Cerebellar cortex (tissue), 1 donor: ENCODE results near the gene SLC6A7.
A peak's percentile ranks its signal among the peaks of the same experiment; 100 is the strongest.

Experiments used
- DNase-seq: peaks from one replicate; pipeline ENCODE4 v3.0.0-alpha.2; 2015; ENCODE audit warnings: low spot score

Gene SLC6A7

GRCh38 chr5:150189728-150190502 lies at the start of gene SLC6A7:
TSS of gene SLC6A7 (plus strand) at chr5:150190062. CDS start at chr5:150190328, 266 bp downstream.
- no peak for DNase-seq

- no peak for DNase-seq
These were observed 49.0 kb upstream of the SLC6A7 start for GRCh38 chr5:150140830-150141229.

DNA sequence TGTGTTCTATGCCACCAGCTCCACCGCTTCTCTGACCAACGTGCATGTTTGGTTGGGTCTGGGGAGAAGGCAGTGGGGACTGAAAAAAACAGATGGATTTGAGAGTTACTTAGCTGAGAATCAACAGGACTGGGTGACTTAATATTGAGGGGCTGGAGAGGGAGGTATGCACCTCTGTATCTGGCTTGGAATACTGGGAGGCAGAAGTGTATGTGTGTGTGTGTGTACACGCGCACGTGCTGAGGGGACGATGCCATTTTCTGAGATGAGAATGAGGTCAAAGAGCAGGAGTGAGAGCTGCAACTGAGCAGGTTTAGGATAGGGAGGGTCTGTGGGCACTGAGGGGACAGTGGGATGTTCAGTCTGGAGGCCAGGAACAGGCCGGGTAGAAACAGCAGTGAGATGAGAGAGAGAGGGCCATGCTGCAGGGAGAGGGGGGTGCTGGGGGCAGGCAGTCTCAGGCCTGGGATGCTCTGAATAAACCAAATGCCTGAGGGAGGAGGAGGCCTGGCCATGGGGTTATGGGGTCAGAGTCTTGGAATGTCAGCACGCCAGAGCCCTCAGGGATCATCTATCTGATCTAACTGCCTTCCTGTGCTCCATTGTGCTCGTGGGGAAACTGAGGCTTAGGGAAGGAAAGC lies 48.2 kb upstream of the SLC6A7 start:
- no peak for DNase-seq

GRCh38 chr5:150142185-150142958 lies 47.5 kb upstream of the SLC6A7 start:
- DNase-seq: peak; percentile 52

DNA sequence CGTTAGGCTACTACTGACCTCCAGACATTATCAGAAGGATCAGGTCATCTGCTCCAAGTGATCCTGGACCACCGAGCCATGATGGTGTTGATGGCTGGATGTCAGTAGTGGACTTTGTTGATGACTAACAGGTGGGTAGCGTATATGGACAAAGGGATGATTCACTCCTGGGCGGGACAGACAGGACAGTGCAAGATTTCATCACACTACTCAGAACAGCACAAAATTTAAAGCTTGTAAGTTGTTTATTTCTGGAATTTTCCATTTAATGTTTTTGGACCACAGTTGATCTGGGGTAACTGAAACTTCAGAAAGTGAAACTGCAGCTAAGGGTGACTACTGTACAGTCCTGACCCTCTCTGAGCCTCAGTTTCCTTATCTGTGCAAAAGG lies 46.9 kb upstream of the SLC6A7 start:
- no peak for DNase-seq

DNA sequence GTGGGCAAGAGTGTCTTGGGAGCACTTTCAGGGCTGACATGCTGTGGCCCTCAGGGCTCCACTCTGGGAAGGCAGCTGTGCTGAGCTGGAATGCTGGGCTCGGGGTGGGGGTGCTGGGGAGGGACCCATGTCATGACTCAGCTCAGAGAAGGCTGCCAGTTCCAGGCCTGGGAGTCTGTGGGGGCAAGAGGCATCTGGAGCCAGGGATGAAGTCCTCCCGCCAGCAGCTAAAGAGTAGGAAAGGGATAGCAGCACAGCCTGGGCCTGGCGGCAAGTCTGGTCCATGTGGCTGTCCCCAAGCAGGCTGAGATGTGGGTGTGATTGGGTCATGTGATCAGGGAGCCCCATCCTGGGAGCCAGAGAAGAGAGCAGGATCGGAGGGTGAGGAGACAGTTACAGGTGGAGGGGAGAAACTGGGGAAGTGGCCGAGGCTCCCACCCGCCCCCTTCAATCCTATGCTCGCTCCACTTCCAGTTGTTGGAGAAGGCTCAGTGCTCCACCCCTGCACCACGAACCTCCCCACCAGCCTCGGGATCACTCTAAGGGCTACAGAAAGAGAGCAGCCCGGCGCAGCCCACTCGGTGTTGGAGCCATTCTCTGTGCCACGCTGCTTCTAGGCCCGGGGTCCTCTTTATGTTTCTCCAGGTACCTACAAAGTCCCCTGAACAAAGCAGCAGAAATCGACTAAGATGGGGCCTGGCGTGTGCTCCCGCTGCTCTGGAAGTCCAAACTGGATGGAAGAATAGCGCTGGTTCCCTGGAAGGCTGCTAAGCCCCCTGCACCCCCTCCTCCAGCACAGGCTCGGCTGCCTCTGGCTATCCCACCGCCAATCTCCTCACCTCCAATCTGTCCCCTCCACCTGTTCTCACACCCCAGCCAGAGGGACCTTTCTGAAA lies 46.3 kb upstream of the SLC6A7 start:
- no peak for DNase-seq

- DNase-seq: no peak
These were observed 45.5 kb upstream of the SLC6A7 start for GRCh38 chr5:150144246-150144801.

- no peak for DNase-seq
These were observed 45.0 kb upstream of the SLC6A7 start for GRCh38 chr5:150144879-150145278.

DNA sequence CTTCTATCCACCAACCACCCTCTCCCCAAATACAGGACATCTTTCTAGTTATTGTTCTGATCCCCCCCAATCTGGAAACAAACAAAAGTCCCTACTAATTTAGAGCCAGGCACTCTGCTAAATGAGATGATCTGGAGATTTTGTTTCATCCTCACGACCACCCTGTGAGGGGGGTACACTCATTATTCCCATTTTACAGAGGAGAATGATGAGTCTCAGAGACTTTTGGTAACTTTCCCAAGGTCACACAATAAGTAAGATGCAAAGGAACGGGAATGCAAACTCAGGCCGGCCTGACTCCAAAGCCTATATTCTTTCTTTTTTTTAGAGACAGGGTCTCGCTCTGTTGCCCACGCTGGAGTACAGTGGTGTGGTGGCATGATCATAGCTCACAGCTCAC lies 43.6 kb upstream of the SLC6A7 start:
- DNase-seq: no peak

DNA sequence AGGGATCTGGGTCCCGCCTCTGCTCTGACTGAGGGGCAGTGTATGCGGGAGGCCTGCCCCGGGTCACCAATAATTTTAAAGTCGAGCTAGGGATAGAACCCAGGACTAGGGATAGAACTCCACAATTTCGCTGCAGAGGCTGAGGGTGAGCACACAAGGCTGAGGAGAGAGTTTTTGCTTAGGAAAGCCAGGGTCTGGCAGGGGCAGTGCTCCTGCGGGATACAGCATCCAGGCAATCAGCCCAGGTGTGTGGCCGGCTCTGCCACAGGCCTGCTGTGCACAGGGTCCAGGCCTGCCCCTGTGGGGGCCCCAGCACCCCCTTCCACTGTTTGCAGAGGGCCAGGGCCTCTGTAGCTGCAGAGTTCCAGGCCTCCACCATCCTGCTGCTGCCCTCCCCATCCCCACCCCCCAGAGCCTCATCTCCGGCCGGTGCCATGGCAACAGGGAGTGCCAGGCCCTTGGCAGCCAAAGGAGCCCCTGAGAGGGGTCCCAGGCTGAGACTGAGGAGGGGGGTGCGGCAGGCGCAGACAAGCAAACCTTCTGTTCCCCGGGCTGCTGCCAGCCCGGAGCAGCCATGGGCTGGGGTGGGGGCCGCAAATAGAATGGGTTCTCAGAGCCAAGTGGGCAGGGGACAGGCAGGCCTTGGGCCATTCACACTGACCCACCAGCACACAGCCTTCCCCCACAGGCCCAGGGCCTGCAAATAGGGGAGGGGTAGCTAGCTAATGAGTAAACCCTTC lies 42.8 kb upstream of the SLC6A7 start:
- DNase-seq: no peak

DNA sequence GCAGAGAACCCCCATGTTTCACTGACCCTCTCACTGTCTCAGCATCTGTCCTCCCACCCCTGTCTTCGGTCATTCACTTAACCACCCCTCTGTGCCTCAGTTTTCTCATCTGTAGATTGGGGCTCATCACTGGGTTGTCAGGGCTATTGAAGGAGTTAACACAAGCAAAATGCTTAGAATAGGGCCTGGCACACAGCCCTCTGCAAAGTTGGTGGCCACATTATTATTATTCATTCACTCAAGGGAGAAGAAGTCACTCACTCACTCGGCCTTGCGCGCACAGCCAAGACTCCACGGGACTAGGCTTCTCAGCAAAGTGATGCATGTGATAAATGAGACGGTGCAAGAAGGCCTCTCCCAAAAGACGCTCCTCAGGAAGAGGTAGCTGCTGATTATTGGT lies 42.2 kb upstream of the SLC6A7 start:
- DNase-seq: no peak

DNA sequence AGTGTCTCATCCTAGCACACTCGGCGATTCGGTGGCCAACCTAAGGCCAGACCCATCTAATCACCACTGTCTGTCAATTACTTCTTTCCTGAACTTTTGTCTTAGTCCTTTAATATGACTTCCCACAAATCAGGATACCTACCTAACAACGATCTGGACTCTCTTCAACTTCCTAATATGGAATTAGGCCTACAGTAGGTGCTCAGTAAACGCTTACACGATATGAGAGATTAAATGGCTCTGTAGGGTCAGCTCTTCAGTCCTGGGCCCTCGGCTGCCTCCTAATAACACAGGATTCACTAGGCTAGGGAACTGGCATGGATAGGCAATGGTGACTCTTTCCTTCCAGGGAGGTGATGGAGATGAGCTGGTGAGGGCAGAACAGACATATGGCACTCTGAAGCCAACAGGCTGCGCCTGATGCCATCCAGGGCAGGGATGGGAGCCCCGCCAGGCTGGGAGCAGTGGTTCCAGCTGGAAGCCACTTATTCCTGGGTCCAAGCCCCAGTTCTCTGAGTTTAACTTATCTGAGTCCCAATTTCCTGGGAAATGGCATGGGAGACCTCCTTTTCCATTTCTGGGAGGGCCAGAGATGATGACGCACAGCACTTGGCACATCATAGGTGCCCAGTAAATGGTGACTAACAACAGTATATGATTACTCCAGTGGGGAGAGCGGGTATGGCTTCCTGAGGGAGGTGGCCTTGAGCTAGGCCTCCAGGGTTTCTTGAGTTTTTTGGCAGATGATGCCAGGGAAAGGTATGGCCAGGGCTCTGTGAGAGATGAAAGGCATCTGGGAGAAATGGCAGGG lies 41.5 kb upstream of the SLC6A7 start:
- peak; percentile 70 for DNase-seq

GRCh38 chr5:150149618-150150017 lies 40.2 kb upstream of the SLC6A7 start:
- DNase-seq: no peak

DNA sequence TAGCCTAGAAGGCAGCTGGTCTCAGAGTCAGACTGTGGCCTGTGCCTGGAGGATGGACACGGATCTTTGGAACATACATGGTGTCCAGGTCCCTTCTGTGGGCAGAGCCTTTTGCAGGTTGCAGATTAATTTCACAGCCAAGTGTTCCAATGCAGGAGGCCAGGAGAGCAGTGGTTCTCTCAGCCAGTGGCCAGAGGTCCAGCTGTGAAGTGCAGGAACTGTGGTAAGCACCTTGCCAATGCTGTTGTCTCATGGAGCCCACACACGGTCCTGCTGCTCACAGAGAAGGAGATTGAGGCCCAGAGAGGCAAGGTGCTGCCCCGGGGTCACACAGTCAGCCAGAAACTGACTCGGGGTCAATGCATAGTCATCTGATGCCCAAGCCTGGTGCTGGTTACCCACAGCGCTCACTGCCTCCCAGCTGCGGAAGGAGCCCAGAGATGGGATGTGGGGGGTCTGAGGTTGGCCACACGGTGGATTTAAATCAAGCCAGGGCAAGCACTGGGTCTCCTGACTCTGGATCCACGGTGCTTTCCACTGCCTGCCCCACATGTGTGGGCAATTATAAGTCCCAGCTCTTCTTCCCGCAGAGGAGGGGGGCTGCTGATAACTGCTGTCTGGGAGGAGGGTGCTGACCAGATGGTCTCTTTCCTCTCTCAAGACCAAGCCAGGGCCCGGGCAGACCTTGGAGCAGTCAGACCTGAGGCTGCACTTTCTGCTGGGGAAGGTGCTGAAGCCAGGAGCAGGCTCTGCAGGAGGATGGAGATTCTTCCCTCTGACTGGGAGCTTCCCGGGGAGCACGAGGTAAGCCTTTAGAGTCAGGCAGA lies 37.0 kb upstream of the SLC6A7 start:
- DNase-seq: no peak

- DNase-seq: no peak
These were observed 36.4 kb upstream of the SLC6A7 start for GRCh38 chr5:150153483-150153882.

GRCh38 chr5:150153957-150154617 lies 35.8 kb upstream of the SLC6A7 start:
- peak; percentile 54 for DNase-seq

DNA sequence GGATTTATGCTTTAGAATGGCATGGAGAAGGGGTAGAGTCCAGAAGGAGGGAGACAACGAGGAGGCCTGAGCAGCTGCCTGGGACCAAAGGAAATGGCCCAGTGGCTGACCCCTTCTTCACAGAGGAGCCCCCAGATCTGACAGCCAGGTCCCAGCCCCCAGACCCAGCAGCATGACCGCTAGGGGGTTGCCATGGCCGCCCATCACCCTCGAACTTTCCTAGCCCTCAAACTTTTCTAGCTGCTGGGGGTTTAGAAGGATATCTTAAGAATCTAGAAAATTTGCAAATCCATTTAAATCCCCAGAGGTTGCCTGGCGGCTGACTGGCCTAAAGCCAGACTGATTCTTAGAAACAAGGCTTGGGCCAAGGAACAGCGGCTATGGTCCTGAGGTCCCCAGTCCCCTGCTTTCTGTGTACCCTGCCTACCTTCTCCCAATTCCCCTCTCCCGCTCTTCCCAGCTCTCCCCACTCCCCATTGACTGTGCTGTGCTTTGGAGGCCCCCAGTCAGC lies 35.2 kb upstream of the SLC6A7 start:
- peak; percentile 54 for DNase-seq
